Suprapubic skin (tissue), 4 donors: Measurements from ENCODE around the gene FSD1L. TPM values are rescaled to one million over a fixed set of nuclear protein-coding genes. Genes with fewer than 3 reads are reported as not detected.

Source experiments
- DNase-seq, 2 donors: peaks; one replicate each; pipeline ENCODE4 v3.0.0-alpha.2; 2019; ENCODE audit warnings: low spot score in 2 of 2
- H3K27ac ChIP-seq: fragments of 200-600 bp; sonication (generic); one replicate; pipeline ENCODE4 v1.5.1; 2019
- H3K27me3 ChIP-seq: fragments of 200-600 bp; sonication (generic); one replicate; pipeline ENCODE4 v1.5.1; 2019
- H3K36me3 ChIP-seq: fragments of 200-600 bp; sonication (generic); one replicate; pipeline ENCODE4 v1.5.1; 2019
- H3K4me1 ChIP-seq: fragments of 200-600 bp; sonication (generic); one replicate; pipeline ENCODE4 v1.5.1; 2019
- H3K4me3 ChIP-seq: fragments of 200-600 bp; sonication (generic); one replicate; pipeline ENCODE4 v1.5.1; 2019; ENCODE audit warnings: mild to moderate bottlenecking
- H3K9me3 ChIP-seq: fragments of 200-600 bp; sonication (generic); one replicate; pipeline ENCODE4 v1.5.1; 2019
- EP300 ChIP-seq: sonication (generic); formaldehyde crosslinking; IDR thresholded peaks from one replicate; pipeline ENCODE4 v1.6.1; 2017; ENCODE audit warnings: antibody characterized with exemption
- POLR2A ChIP-seq, 2 donors: fragments of 450-650 bp; IDR thresholded peaks; one replicate each; pipeline ENCODE4 v1.6.1; 2017; ENCODE audit warnings: antibody characterized with exemption in 2 of 2, mild to moderate bottlenecking in 2 of 2, moderate library complexity in 2 of 2
- POLR2AphosphoS5 ChIP-seq, 3 donors: sonication (generic); formaldehyde crosslinking; IDR thresholded peaks; one replicate each; pipeline ENCODE4 v1.6.1; 2017; ENCODE audit warnings: antibody characterized with exemption in 3 of 3
- WGBS: methylation state at CpG from one replicate; pipeline ENCODE4 v1.1.5; 2018; 5-methylcytosine and 5-hydroxymethylcytosine counted together
- total RNA-seq, 4 donors: library from RNA; depleted of rRNA; stranded (reverse); fragments of >200 nt; gene quantifications; one replicate each; pipeline ENCODE4 v1.1.0, GENCODE V29; 2016
- TF ChIP-seq, protein P1 (sequence below), 2 donors: fragments of 200-600 bp in 1 of 2; fragments of 450-650 bp in 1 of 2; sonication (generic) in 1 of 2; IDR thresholded peaks; one replicate each; pipeline ENCODE4 v1.5.1; 2016 to 2019; ENCODE audit warnings: antibody characterized with exemption in 2 of 2, mild to moderate bottlenecking in 1 of 2, moderate library complexity in 1 of 2

The FSD1L gene
- total RNA-seq, 4 donors from 2014 or later = 0.86 to 2.1 (median 1.6) TPM

DNA sequence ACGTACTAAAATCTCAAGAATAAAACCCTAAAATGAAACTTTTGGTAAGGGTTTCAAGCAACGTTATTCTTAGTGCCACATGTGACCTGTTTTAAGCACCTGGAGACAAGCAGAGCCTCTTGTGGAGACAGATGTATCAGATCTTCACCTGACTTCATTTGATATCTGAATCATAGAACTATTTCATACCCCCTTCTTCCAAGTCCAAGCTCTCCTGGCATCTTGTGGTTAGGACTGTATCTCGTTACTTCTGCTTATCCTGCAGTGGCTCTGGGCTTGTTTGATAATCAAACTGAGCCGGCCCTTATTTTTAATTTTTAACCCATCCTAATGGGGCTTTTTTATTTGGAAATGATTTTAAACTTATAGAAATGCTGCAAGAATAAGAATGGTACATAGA, 11.1 kb upstream of the FSD1L start:
- WGBS = 90% methylated on average over 4 of the region's 4 CpGs
- TF ChIP-seq POLR2A (IDR thresholded peaks at IDR 0.05) = no peak
- TF ChIP-seq, protein P1, sequence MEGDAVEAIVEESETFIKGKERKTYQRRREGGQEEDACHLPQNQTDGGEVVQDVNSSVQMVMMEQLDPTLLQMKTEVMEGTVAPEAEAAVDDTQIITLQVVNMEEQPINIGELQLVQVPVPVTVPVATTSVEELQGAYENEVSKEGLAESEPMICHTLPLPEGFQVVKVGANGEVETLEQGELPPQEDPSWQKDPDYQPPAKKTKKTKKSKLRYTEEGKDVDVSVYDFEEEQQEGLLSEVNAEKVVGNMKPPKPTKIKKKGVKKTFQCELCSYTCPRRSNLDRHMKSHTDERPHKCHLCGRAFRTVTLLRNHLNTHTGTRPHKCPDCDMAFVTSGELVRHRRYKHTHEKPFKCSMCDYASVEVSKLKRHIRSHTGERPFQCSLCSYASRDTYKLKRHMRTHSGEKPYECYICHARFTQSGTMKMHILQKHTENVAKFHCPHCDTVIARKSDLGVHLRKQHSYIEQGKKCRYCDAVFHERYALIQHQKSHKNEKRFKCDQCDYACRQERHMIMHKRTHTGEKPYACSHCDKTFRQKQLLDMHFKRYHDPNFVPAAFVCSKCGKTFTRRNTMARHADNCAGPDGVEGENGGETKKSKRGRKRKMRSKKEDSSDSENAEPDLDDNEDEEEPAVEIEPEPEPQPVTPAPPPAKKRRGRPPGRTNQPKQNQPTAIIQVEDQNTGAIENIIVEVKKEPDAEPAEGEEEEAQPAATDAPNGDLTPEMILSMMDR (IDR thresholded peaks at IDR 0.05) = no peak
- TF ChIP-seq POLR2AphosphoS5 (IDR thresholded peaks at IDR 0.05) = no peak
- TF ChIP-seq EP300 = no peak

DNA sequence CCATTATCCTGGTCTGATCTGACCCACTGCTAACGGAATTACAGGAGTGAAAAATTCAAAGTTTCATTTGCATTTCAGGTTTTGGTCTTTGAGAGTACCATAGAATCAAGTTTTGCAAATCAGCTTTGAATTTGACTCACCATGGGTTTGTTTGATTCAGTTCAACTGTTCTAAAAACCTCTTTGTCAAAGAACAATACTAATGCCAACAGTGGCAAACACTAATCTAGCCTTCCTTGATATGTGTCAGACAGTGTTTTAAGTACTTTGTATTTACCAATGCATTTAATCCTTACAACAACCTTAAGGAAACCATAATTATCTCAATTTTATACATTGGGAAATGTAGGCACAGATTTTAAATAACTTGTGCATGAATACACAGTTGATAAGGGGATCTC, 10.1 kb upstream of the FSD1L start:
- H3K9me3 ChIP-seq = no peaks in the 10 kb centered on the region
- H3K27ac ChIP-seq = no peak overlapping the region
- TF ChIP-seq POLR2A (IDR thresholded peaks at IDR 0.05) (no peak), EP300 (no peak), POLR2AphosphoS5 (IDR thresholded peaks at IDR 0.05) (no peak)
- TF ChIP-seq, protein P1 (IDR thresholded peaks at IDR 0.05) = no peak
- H3K27me3 ChIP-seq = no peaks in the 10 kb centered on the region
- WGBS = 91% methylated on average over 1 of the region's 1 CpG
- no peak for DNase-seq
- H3K4me3 ChIP-seq = no peak overlapping the region
- H3K4me1 ChIP-seq = no peaks in the 10 kb centered on the region
- H3K36me3 ChIP-seq = no peaks in the 10 kb centered on the region

More for the DNA sequence above, 11.1 kb upstream of the FSD1L start:
- DNase-seq = no peak
- Histone ChIP-seq H3K4me1 (no peaks in the 10 kb centered on the region), H3K9me3 (no peaks in the 10 kb centered on the region), H3K4me3 (no peak overlapping the region), H3K27me3 (no peaks in the 10 kb centered on the region), H3K27ac (no peak overlapping the region), H3K36me3 (no peaks in the 10 kb centered on the region)

DNA sequence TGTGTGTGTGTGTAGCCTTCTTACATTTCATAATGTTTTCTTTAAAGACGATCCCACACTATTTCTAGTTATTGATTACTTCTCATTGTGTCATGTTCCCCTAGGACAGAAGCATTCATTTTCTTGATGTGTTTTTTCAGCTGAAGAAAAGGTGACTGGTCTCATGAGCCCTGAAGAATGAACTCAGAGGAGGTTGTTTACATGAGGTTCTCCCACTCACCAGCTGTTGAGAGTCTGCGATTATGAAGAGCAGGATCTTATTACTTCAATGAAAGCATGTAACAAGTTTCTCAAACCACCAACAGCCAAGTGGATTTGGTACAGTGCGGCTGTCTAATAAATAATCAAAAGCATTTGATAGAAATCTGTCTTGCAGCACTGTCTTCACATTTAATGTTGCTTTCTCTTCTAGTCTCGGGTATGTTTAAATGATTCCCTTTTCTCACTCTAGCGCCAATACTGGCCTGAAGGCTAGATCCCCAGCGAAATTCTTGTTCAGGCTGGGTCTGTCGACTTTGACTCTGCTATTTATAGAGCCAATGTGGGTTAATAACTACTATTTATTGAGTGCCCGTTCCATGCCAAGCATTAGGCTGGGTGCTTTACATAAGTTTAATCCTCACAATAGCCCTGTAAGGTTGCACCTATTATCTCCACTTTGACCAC, 9.6 kb upstream of the FSD1L start:
- WGBS = 36% methylated on average over 8 of the region's 8 CpGs
- no peak overlapping the region for H3K27ac ChIP-seq
- DNase-seq = no peak

DNA sequence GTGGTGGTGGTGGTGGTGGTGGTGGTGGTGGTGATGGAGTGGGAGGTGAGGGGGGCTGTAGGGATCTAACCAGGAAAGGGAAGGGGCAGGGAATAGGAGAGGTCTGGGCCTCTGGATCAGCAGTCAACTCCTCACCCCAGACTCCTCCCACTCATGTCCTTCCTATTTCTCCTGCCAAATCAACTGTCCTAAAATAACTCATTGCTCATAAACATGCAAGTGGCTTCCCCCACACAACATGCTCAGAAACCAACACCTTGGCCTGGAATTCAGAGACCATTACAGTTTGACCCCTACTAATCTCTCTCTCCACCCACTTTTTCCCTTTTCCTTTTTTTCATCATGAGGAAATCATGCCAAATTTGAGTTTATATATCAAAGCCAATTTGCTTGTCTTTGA, 8.4 kb upstream of the FSD1L start:
- H3K27ac ChIP-seq = no peak overlapping the region
- H3K4me3 ChIP-seq = no peak overlapping the region
- no peaks in the 10 kb centered on the region for H3K9me3 ChIP-seq
- TF ChIP-seq EP300 (no peak), POLR2AphosphoS5 (IDR thresholded peaks at IDR 0.05) (no peak), POLR2A (IDR thresholded peaks at IDR 0.05) (no peak)
- TF ChIP-seq, protein P1 (IDR thresholded peaks at IDR 0.05) = no peak
- no peak for DNase-seq
- no peaks in the 10 kb centered on the region for H3K36me3 ChIP-seq
- H3K27me3 ChIP-seq = no peaks in the 10 kb centered on the region
- no peaks in the 10 kb centered on the region for H3K4me1 ChIP-seq

More for the DNA sequence above, 9.6 kb upstream of the FSD1L start:
- H3K4me3 ChIP-seq = no peak overlapping the region
- no peak for TF ChIP-seq POLR2AphosphoS5 (IDR thresholded peaks at IDR 0.05)
- TF ChIP-seq, protein P1 (IDR thresholded peaks at IDR 0.05) = no peak
- TF ChIP-seq POLR2A (IDR thresholded peaks at IDR 0.05) = no peak
- TF ChIP-seq EP300 = no peak
- H3K4me1 ChIP-seq = no peaks in the 10 kb centered on the region
- no peaks in the 10 kb centered on the region for H3K36me3 ChIP-seq
- no peaks in the 10 kb centered on the region for H3K27me3 ChIP-seq
- no peaks in the 10 kb centered on the region for H3K9me3 ChIP-seq

DNA sequence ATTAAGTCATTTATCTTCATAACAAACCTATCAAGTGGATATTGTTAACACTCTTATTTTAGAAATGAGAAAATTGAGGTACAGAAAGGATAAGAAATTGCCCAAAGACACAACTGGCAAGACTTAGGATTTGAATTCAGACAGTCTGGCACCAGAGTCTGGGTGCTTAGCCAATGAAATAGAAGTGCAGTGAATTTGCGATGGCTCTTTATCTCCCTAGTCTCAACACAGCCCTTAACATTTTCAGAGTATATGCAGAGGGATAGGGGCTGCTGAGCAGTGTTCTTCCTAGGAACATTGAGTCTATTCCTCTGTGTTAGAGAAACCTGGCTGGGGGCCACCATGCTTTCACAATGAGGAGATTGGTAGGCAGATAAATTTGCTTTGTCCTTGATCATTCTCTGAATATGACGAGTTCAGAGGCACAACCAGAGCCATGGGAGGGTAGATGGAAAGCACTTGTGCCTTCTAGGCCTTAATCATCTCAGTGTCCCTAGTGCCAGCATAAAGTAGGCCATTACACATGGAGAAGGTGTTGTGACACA, 6.1 kb upstream of the FSD1L start:
- TF ChIP-seq EP300 (no peak), POLR2AphosphoS5 (IDR thresholded peaks at IDR 0.05) (no peak), POLR2A (IDR thresholded peaks at IDR 0.05) (no peak)
- TF ChIP-seq, protein P1 (IDR thresholded peaks at IDR 0.05) = no peak
- 62% methylated on average over 2 of the region's 2 CpGs for WGBS
- no peaks in the 10 kb centered on the region for H3K4me1 ChIP-seq
- no peaks in the 10 kb centered on the region for H3K36me3 ChIP-seq
- no peaks in the 10 kb centered on the region for H3K9me3 ChIP-seq
- no peak overlapping the region for H3K4me3 ChIP-seq
- DNase-seq = no peak
- no peak overlapping the region for H3K27ac ChIP-seq
- H3K27me3 ChIP-seq = no peaks in the 10 kb centered on the region
